Keratinocyte (primary cell): ENCODE results near the gene SEMA3D. TPM values are rescaled to one million over a fixed set of nuclear protein-coding genes. Genes with fewer than 3 reads are reported as not detected.

Source experiments
- DNase-seq: peaks from one replicate; pipeline ENCODE4 v3.0.0-alpha.2; 2011; ENCODE audit warnings: low read depth, missing footprints, low spot score
- FAIRE-seq: peaks from 2 replicates; lab custom pipeline; 2011; peaks lifted over from hg19 to GRCh38; lab: Jason Lieb, UNC
- H2AFZ ChIP-seq: 2 replicates; pipeline ENCODE4 v1.6.0; 2012; ENCODE audit warnings: low read length, control low read depth, inconsistent platforms; ENCODE audit not compliant: control insufficient read depth
- H3K27ac ChIP-seq: 2 replicates; pipeline ENCODE4 v1.5.1; 2011; ENCODE audit warnings: low read length; ENCODE audit not compliant: control insufficient read depth, insufficient read depth
- H3K27me3 ChIP-seq: 3 replicates; pipeline ENCODE4 v1.6.0; 2011; ENCODE audit warnings: low read length; ENCODE audit not compliant: control insufficient read depth, insufficient read depth; ENCODE audit errors: extremely low read depth
- H3K36me3 ChIP-seq, 2 experiments: 2 replicates in 1 of 2; 3 replicates in 1 of 2; pipeline ENCODE4 v1.5.1; 2011; ENCODE audit warnings: low read length in 2 of 2, mild to moderate bottlenecking in 1 of 2; ENCODE audit not compliant: control insufficient read depth in 2 of 2, insufficient read depth in 2 of 2; ENCODE audit errors: extremely low read depth in 1 of 2
- H3K4me1 ChIP-seq: 3 replicates; pipeline ENCODE4 v1.5.1; 2011; ENCODE audit warnings: low read length; ENCODE audit not compliant: control insufficient read depth, insufficient read depth; ENCODE audit errors: extremely low read depth
- H3K4me2 ChIP-seq: 3 replicates; pipeline ENCODE4 v1.6.0; 2011; ENCODE audit warnings: low read depth, low read length; ENCODE audit not compliant: control insufficient read depth, insufficient read depth; ENCODE audit errors: extremely low read depth
- H3K4me3 ChIP-seq, 3 experiments: fragments of 200-600 bp in 1 of 3; sonication (generic) in 1 of 3; 2 replicates in 2 of 3; 3 replicates in 1 of 3; pipeline ENCODE4 v1.5.1; 2011 to 2016; ENCODE audit warnings: low read length in 3 of 3, mild to moderate bottlenecking in 3 of 3, control low read depth in 2 of 3, inconsistent platforms in 1 of 3, low read depth in 1 of 3, mixed read lengths in 1 of 3, mixed run types in 1 of 3, moderate library complexity in 1 of 3; ENCODE audit not compliant: control insufficient read depth in 2 of 3, insufficient read depth in 2 of 3; ENCODE audit errors: extremely low read depth in 1 of 3
- H3K79me2 ChIP-seq: 2 replicates; pipeline ENCODE4 v1.6.0; 2012; ENCODE audit warnings: low read length; ENCODE audit not compliant: control insufficient read depth, insufficient read depth
- H3K9ac ChIP-seq: 3 replicates; pipeline ENCODE4 v1.6.0; 2011; ENCODE audit warnings: low read length; ENCODE audit not compliant: control insufficient read depth, insufficient read depth; ENCODE audit errors: extremely low read depth
- H3K9me1 ChIP-seq: 3 replicates; pipeline ENCODE4 v1.6.0; 2011; ENCODE audit warnings: low read length; ENCODE audit not compliant: control insufficient read depth, insufficient read depth; ENCODE audit errors: extremely low read depth
- H3K9me3 ChIP-seq: 2 replicates; pipeline ENCODE4 v1.5.1; 2012; ENCODE audit warnings: low read depth, low read length; ENCODE audit not compliant: control insufficient read depth
- H4K20me1 ChIP-seq: 3 replicates; pipeline ENCODE4 v1.6.0; 2011; ENCODE audit warnings: low read length; ENCODE audit not compliant: control insufficient read depth, insufficient read depth; ENCODE audit errors: extremely low read depth
- EZH2 ChIP-seq: IDR thresholded peaks from one replicate; pipeline ENCODE4 v1.6.1; 2012; ENCODE audit warnings: inconsistent platforms, mild to moderate bottlenecking, low read length, moderate library complexity
- dilution Hi-C: fragments of 300-500 bp; cut with MboI; formaldehyde crosslinking; loops from one replicate; pipeline ENCODE4 v1.7.0; 2020; ENCODE audit warnings: low sequenced_read_pairs; ENCODE audit not compliant: extremely low pct_ligation_motif_present
- polyA plus RNA-seq, 5 experiments: library from polyadenylated mRNA; depleted of rRNA in 3 of 5; stranded (reverse) in 3 of 5; stranded (forward) in 1 of 5; unstranded in 1 of 5; fragments of >200 nt; gene quantifications; 1 replicate in 1 of 5; 2 replicates in 3 of 5; 3 replicates in 1 of 5; pipeline versions ENCODE4 v1.2.1 to v1.2.3, GENCODE V29; 2011 to 2012; ENCODE audit warnings: missing spikeins in 2 of 5, low read depth in 1 of 5, low replicate concordance in 1 of 5
- TF ChIP-seq, protein P1 (sequence below), 3 experiments: IDR thresholded peaks in 1 of 3; conservative IDR thresholded peaks in 1 of 3; optimal IDR thresholded peaks in 1 of 3; 2 replicates in 2 of 3; 3 replicates in 1 of 3; pipeline versions ENCODE3 to v1.5.1; 2011; ENCODE audit warnings: low read length in 3 of 3, mild to moderate bottlenecking in 3 of 3, moderate library complexity in 2 of 3, control low read depth in 1 of 3, inconsistent platforms in 1 of 3; ENCODE audit not compliant: insufficient read depth in 2 of 3; ENCODE audit errors: extremely low read depth in 1 of 3

SEMA3D gene
- polyA plus RNA-seq, 1 donor (not counting 4 experiments of a cell fraction or from before 2014, with no cell fraction given) = 5.2 TPM

- no peaks in the 10 kb centered on the region for H4K20me1 ChIP-seq
- no peak overlapping the region for H3K4me3 ChIP-seq
- no peak overlapping the region for H3K4me2 ChIP-seq
- H3K27ac ChIP-seq = no peak overlapping the region
- dilution Hi-C loops = loop anchor here (25.0 kb wide), 1 partner anchor 126 kb away; the partner anchor contains the start of gene SEMA3D
- no peak overlapping the region for H2AFZ ChIP-seq
- H3K9me3 ChIP-seq = no peaks in the 10 kb centered on the region
- peaks cover 2% of the 10 kb centered on the region for H3K4me1 ChIP-seq
- no peak overlapping the region for H3K9ac ChIP-seq
- DNase-seq (no peak), FAIRE-seq (no peak)
- no peaks in the 10 kb centered on the region for H3K27me3 ChIP-seq
- no peaks in the 10 kb centered on the region for H3K36me3 ChIP-seq
- H3K79me2 ChIP-seq = no peaks in the 10 kb centered on the region
- TF ChIP-seq, protein P1, sequence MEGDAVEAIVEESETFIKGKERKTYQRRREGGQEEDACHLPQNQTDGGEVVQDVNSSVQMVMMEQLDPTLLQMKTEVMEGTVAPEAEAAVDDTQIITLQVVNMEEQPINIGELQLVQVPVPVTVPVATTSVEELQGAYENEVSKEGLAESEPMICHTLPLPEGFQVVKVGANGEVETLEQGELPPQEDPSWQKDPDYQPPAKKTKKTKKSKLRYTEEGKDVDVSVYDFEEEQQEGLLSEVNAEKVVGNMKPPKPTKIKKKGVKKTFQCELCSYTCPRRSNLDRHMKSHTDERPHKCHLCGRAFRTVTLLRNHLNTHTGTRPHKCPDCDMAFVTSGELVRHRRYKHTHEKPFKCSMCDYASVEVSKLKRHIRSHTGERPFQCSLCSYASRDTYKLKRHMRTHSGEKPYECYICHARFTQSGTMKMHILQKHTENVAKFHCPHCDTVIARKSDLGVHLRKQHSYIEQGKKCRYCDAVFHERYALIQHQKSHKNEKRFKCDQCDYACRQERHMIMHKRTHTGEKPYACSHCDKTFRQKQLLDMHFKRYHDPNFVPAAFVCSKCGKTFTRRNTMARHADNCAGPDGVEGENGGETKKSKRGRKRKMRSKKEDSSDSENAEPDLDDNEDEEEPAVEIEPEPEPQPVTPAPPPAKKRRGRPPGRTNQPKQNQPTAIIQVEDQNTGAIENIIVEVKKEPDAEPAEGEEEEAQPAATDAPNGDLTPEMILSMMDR (optimal IDR thresholded peaks at IDR 0.05 in 1 of 3, IDR thresholded peaks at IDR 0.05 in 1 of 3, conservative IDR thresholded peaks at IDR 0.05 in 1 of 3; ENCODE audit: extremely low read depth in 1 of 3, insufficient read depth in 2 of 3, low read length in 3 of 3) = no peak
- no peak for TF ChIP-seq EZH2
- no peaks in the 10 kb centered on the region for H3K9me1 ChIP-seq
These were observed 125.4 kb downstream of the SEMA3D start for GRCh38 chr7:85061456-85061855.

GRCh38 chr7:85060696-85061095 lies 126.2 kb downstream of the SEMA3D start:
- H3K36me3 ChIP-seq = no peaks in the 10 kb centered on the region
- no peak overlapping the region for H2AFZ ChIP-seq
- H3K9ac ChIP-seq = no peak overlapping the region
- no peak overlapping the region for H3K4me2 ChIP-seq
- H3K79me2 ChIP-seq = no peaks in the 10 kb centered on the region
- FAIRE-seq (no peak), DNase-seq (no peak)
- no peaks in the 10 kb centered on the region for H3K27me3 ChIP-seq
- no peaks in the 10 kb centered on the region for H3K9me3 ChIP-seq
- H4K20me1 ChIP-seq = no peaks in the 10 kb centered on the region
- dilution Hi-C loops = loop anchor here (25.0 kb wide), 1 partner anchor 127 kb away; the partner anchor contains the start of gene SEMA3D
- no peak overlapping the region for H3K27ac ChIP-seq
- H3K4me1 ChIP-seq = peaks cover 7% of the 10 kb centered on the region
- H3K9me1 ChIP-seq = no peaks in the 10 kb centered on the region
- TF ChIP-seq, protein P1 (optimal IDR thresholded peaks at IDR 0.05 in 1 of 3, IDR thresholded peaks at IDR 0.05 in 1 of 3, conservative IDR thresholded peaks at IDR 0.05 in 1 of 3; ENCODE audit: extremely low read depth in 1 of 3, insufficient read depth in 2 of 3, low read length in 3 of 3) = no peak
- TF ChIP-seq EZH2 = no peak
- no peak overlapping the region for H3K4me3 ChIP-seq
